ENCODE data around the gene NARS2. TPM values are rescaled to one million over a fixed set of nuclear protein-coding genes. Genes with fewer than 3 reads are reported as not detected.
"Not testable (repeated sequence)": the region's sequence is repeated elsewhere in the genome, so short reads cannot be mapped to it uniquely, and the experiment has no call there.

Gene NARS2
- total and polyA plus RNA-seq, 9 of the 15 experiments (the other 6 are each of a cell fraction or from before 2014, with no cell fraction given), result 26.8 to 48.0 (median 34.2) TPM

DNA sequence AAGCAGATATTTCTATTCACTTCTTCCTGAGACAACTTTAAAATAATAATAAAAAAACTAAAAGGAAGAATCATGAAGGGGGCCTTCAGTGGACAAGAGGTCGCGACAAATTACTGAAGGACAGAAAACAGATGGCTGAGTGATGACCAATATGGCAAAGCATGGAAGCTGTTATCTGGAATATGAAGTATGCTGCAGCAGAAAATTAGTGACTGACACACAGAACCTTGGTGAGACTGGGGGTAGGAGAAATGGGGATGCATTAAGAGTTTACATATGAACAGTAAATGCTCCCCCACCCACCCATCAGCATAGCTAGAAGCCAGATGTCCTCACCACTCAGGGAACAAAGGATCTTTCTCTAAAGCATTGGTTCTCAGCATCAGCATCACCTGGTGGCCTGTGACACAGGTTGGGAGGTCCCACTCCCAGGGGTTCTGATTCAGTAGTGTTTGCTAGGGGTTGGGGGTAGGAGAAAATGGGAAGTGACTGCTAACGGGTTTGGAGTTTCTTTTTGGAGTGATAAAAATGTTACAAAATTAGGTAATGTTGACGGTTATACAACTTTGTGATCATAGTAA is 59.7 kb downstream of the NARS2 start:
- no peak overlapping the region for H2AFZ ChIP-seq (ENCODE audit: low read depth, low read length)
- no peak for ATAC-seq
- H4K20me1 ChIP-seq (replicated peaks; ENCODE audit: control insufficient read depth, insufficient read depth, low read length), result no peaks in the 10 kb centered on the region
- no peaks in the 10 kb centered on the region for H3K27me3 ChIP-seq (ENCODE audit: control insufficient read depth in 2 of 2, insufficient read depth in 2 of 2, low read length in 2 of 2)
- ChIA-PET CTCF (ENCODE audit: low intra/inter-chr PET ratio) (no interaction called here), POLR2A (no interaction called here)
- H3K4me2 ChIP-seq (ENCODE audit: insufficient read depth, low read length), result no peak overlapping the region
- intact Hi-C loops (cut with micrococcal nuclease), result no loop called here
- no peaks in the 10 kb centered on the region for H3K79me2 ChIP-seq (ENCODE audit: control insufficient read depth, insufficient read depth, low read length)
- H3K9me3 ChIP-seq (replicated peaks; ENCODE audit: control insufficient read depth, insufficient read depth, low read depth, low read length), result 0 out of 2 replicates have a peak, but pooled peaks cover 2% of the 10 kb centered on the region
- H3K4me1 ChIP-seq (replicated peaks in 1 of 2; ENCODE audit: control insufficient read depth in 2 of 2, insufficient read depth in 2 of 2, low read length in 2 of 2), result no peaks in the 10 kb centered on the region
- H3K9ac ChIP-seq (ENCODE audit: insufficient read depth in 1 of 2, low read depth in 2 of 2, low read length in 2 of 2), result no peak overlapping the region
- no peak for DNase-seq (ENCODE audit: extremely low read depth in 1 of 4, low spot score in 3 of 4)
- WGBS (ENCODE audit: insufficient coverage, low coverage, missing lambda C conversion rate), result 74% methylated on average over 4 of the region's 4 CpGs
- in situ Hi-C loops (cut with MboI), result no loop called here
- TF ChIP-seq ZNF23 (CRISPR knock-in tag; IDR thresholded peaks at IDR 0.05) (no peak), GATA2 (CRISPR knock-in tag; IDR thresholded peaks at IDR 0.05) (no peak), ZNF76 (CRISPR knock-in tag; IDR thresholded peaks at IDR 0.05; ENCODE audit: borderline replicate concordance) (no peak)
- no peaks in the 10 kb centered on the region; the same call in 2 of the 3 replicates for H3K36me3 ChIP-seq (ENCODE audit: control insufficient read depth, insufficient read depth, low read length)
- no peak for FAIRE-seq
- BruUV-seq (replicated peaks), result no TSS peak
- no peak overlapping the region for H3K4me3 ChIP-seq
- no peak overlapping the region for H3K27ac ChIP-seq (ENCODE audit: extremely low read depth, low read depth, low read length)
- H3K9me1 ChIP-seq (ENCODE audit: control insufficient read depth, insufficient read depth, low read length), result no peaks in the 10 kb centered on the region

DNA sequence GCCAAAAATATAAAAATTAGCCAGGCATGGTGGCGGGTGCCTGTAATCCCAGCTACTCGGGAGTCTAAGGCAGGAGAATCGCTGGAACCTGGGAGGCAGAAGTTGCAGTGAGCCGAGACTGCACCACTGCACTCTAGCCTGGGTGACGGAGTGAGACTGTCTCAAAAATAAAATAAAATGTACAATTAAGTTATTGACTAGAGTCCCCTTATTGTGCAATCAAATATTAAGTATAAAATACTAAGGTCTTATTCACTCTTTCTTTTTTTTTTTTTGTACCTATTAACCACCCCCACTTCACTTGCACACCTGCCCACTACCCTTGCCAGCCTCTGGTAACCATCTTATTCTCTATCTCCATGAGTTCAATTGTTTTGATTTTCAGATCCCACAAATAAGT is 61.6 kb downstream of the NARS2 start:
- H3K4me1 ChIP-seq (replicated peaks in 1 of 2; ENCODE audit: control insufficient read depth in 2 of 2, insufficient read depth in 2 of 2, low read length in 2 of 2); H3K36me3 ChIP-seq (ENCODE audit: control insufficient read depth, insufficient read depth, low read length); ATAC-seq; H4K20me1 ChIP-seq (replicated peaks; ENCODE audit: control insufficient read depth, insufficient read depth, low read length); H2AFZ ChIP-seq (ENCODE audit: low read depth, low read length); H3K9me3 ChIP-seq (replicated peaks; ENCODE audit: control insufficient read depth, insufficient read depth, low read depth, low read length); H3K9me1 ChIP-seq (ENCODE audit: control insufficient read depth, insufficient read depth, low read length); BruUV-seq (replicated peaks); H3K27ac ChIP-seq (ENCODE audit: extremely low read depth, low read depth, low read length); intact Hi-C loops (cut with micrococcal nuclease); DNase-seq (ENCODE audit: extremely low read depth in 1 of 4, low spot score in 3 of 4); H3K27me3 ChIP-seq (ENCODE audit: control insufficient read depth in 2 of 2, insufficient read depth in 2 of 2, low read length in 2 of 2); CTCF ChIA-PET (ENCODE audit: low intra/inter-chr PET ratio); H3K79me2 ChIP-seq (ENCODE audit: control insufficient read depth, insufficient read depth, low read length); in situ Hi-C loops (cut with MboI); H3K4me2 ChIP-seq (ENCODE audit: insufficient read depth, low read length); FAIRE-seq; H3K4me3 ChIP-seq; H3K9ac ChIP-seq (ENCODE audit: insufficient read depth in 1 of 2, low read depth in 2 of 2, low read length in 2 of 2); TF ChIP-seq CEBPG (CRISPR knock-in tag; IDR thresholded peaks at IDR 0.05): not testable (repeated sequence)
- WGBS (ENCODE audit: insufficient coverage, low coverage, missing lambda C conversion rate), result 91% methylated on average over 5 of the region's 5 CpGs
- peak; percentile 53 for TF ChIP-seq CEBPB (tag; IDR thresholded peaks at IDR 0.05)
- peak in 1 of 2 experiments; percentile 48; a peak in 2 of 4 replicates for TF ChIP-seq CEBPG (tag; conservative IDR thresholded peaks at IDR 0.05 in 1 of 2, IDR thresholded peaks at IDR 0.05 in 1 of 2)
- POLR2A ChIA-PET, result interaction anchor here (0.7 kb wide), 1 partner anchor 29 kb away, joined by 3 read pairs; no protein-coding TSS in a partner anchor

Data from K562 (cell line).